ENCODE data around the gene AK1.

AK1 gene

DNA sequence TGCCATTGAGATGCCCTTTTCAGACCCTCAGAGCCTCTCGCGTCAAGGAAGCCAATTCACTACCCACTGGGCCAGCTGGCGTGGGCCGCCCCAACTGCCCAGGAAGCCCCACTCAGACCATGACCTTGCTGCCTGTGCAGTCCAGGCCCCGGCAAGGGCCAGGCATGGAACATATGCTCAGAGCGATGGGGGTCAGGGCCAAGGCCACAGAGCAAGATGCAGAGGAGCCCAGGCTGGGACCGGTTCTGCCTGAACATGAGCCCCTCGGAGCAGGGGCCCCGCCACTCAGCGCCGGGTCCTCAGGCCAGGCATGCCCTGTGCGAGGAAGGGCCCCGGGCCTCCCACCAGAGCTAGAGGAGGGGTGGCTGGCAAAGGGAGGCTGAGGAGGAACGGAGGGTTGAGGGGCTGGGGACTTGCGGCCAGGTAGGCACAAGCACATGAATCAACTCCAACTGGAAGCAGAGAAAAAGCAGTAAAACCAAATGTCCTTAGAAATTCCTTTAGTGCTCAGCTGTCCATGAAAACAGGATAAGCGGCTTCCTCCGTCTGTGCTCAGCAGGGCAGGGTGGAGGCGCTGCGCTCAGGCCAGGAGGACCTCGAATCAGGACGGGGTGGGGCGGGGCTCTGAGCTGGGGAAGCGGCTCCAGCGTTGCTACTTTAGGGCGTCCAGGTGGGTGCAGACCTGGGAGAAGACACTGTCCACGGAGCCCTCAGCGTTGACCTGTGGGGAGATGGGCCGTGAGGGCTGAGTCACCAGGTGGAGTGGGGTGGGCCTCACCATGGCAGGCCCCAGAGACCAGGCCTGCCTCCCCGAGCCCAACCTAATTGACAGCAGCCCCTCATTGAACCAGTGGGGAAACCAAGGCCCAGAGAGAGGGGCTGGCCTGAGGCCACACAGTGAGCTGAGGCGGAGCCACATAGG is 9.9 kb downstream of the AK1 start:
- no peak for DNase-seq (ENCODE audit: low spot score)

GRCh38 chr9:127866535-127866934 is 10.9 kb downstream of the AK1 start:
- DNase-seq (ENCODE audit: low spot score): no peak

GRCh38 chr9:127865645-127866464 is 11.6 kb downstream of the AK1 start:
- DNase-seq (ENCODE audit: low spot score): peak; percentile 12

DNA sequence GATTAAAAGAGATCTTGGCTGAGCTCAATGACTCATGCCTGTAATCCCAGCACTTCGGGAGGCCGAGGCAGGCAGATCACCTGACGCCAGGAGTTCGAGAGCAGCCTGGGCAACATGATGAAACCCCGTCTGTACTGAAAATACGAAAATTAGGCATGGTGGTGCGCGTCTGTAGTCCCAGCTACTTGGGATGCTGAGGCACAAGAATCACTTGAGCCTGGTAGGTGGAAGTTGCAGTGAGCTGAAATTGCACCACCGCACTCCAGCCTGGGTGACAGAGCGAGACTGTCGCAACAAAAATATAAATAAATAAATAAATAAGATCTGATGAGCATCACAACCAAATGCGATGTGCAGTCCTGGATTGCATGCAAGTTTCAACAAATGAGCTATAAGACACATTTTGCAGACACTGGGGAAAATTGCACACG is 14.3 kb downstream of the AK1 start:
- DNase-seq (ENCODE audit: low spot score): no peak

- peak; percentile 37 for DNase-seq (ENCODE audit: low spot score)
Observed at GRCh38 chr9:127862075-127863011, 15.1 kb downstream of the AK1 start.

DNA sequence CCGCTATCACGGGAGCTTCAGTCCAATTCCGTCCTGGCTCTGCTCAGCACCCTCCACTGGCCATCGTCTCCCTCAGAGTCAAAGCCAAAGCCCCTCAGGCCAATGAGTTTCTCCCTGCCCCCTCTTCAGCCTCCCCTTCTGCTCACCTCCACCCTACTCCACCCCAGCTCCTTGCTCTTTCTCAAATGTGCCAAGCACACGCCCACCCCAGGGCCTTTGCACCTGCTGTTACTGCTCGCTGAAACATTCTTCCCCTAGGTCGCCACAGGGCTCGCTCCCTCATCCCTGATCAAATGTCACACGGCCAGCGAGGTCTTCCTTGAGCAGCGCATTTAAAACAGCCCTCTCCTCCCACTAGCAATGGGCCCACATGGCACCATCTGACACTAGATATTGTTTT is 16.7 kb downstream of the AK1 start:
- DNase-seq (ENCODE audit: low spot score): no peak

GRCh38 chr9:127860260-127860659 is 17.2 kb downstream of the AK1 start:
- no peak for DNase-seq (ENCODE audit: low spot score)

DNA sequence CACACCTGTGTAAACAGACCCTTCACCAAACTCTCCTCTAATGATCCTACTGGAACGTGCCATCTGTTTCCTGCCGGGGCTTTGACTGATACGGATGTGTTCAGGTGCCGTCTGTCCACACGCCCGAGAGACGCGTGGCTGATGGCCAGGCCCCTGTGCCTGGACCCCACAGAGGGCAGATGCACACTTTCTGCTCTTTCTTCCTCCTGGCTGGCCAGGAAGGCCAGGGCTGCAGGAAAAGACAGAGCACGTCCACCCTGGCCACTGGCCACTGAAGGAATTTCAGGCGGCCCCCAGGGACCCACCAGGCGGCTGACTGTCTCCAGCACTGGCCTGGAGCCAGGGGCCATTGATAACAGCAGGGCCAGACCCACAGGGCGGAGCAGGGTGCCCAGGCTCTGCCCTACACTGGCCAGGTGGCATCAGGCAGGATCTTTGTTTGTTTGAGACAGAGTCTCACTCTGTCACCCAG is 19.4 kb downstream of the AK1 start:
- DNase-seq (ENCODE audit: low spot score): no peak

GRCh38 chr9:127857278-127857677 is 20.2 kb downstream of the AK1 start:
- DNase-seq (ENCODE audit: low spot score): no peak

DNA sequence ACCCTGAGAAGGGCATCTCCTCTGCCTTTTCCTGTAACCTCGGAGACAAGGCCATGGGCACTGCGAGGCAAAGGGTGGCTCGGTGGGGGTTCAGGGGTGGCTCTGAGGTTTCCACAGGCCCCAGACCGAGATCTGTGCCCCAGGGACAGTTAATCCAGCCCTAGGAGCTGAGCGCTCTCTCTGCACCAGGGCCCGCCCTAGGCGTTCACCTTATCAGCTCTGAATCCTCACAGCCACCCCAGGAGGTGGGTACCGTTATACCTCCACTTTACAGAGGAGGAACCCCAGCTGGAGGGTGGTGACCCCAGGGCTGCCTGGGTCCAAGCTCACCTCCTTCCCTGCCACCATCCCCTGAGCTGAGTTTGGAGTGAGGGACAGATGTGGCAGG is 20.8 kb downstream of the AK1 start:
- DNase-seq (ENCODE audit: low spot score): no peak

DNA sequence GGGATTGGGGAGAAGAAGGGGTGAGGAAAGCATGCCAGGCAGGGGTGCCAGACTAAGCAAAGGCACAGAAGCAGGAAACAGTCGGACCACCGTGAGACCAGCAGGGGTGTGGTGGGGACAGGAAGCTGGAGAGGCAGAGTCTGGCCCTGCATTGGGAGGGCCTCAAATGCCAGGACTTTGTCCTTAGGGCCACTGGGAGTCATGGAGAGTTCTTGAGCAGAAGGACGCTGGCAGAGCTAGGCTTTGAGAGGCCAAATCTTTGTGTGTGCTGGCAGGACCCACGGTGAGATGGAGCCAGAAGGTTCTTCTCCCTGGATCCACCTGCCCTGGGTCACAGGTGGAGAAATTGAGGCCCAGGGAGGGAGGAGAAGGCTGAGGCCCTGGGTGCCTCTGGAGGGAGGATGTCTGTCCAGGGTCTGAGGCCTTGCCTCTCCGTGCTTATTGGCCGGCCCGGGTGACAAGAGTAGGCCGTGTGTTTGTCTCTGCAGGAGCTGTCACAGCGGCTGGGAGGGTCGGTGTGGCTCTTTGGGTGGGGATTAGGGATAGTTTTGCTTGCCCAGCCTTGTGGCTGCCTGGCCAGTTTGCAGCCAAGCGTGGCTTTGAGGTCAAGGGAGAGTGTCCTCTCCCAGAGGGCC is 21.3 kb downstream of the AK1 start:
- no peak for DNase-seq (ENCODE audit: low spot score)

DNA sequence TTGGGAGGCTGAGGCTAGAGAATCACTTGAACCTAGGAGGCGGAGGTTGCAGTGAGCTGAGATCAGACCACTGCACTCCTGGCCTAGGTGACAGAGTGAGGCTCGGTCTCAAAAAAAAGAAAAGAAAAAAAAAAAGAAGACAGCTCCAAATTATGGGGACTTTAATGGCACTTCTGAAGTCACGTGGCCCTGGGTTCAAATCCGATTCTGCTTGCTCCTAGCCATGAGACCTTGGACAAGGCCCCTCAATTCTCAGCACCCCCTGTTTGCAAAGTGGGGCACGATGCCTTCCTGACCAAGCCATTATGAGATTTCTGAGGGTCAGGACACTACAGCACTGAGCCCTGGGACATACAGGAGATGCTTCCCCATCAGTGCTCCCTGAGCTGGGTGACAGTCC is 22.0 kb downstream of the AK1 start:
- DNase-seq (ENCODE audit: low spot score): no peak

DNA sequence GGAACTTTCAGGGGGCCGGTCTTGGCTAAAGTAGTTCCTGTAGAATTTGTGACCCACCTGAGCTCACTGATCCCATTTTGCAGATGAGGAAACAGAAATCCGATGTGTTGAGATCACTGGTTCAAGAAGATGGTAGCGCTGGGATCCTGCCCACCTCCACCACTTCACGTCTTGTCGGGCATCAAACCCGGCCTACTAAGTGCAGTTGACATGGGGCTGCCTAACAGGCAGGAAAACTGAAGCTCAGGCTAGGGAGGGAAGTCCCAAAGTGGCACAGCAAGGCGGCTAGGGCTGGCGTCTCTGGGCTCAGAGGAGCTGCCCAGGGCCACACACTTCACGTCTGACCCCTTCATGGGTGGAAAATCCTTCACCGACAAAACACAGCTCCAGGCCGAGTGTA is 22.5 kb downstream of the AK1 start:
- no peak for DNase-seq (ENCODE audit: low spot score)

- no peak for DNase-seq (ENCODE audit: low spot score)
Observed at GRCh38 chr9:127854184-127854806, 23.2 kb downstream of the AK1 start, which contains the start of gene ENG. Gene ENG, minus strand, starts transcription at chr9:127854658. Its CDS starts 303 bp downstream, at chr9:127854355.

DNA sequence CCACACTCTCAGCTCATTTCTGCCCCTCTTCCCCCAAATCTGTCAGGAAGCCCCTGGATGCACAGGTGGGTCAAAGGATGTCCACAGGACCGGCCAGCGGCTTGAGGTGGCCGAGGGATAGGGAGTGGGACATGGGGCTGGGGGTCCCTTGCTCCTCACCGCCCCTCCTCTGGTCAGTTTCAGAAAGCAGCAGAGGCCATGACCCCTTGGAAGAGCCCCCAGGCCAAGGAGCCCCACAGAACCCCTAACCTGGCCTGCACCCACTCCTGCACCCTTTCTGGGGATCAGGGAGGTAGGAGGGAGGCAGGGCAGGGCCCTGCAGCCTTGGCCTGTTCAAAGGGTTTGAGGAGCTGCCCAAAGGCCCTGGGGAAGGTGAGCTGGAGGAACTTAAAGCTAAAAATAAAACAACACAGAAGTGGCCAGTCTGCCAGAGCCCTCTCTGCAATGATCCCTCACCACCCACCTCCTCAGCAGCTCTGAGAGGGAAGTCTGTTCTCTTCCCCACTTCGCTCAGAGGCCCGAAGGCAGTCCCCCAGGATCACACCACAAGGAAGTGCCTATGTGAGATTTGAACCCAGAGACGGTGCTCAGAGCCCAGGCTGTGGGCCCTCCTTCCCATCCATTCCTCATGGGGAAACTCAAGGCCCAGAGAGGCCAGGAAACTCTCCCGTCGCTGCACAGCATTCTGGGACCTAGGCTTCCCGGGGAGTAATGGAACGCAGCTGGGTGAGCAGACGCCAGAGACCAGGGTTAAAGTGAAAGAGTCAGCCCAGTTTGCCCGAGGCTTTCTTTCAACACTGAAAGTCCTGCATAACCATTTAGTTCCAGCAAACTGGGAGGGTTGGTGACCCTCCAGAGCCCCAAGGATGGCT is 23.9 kb downstream of the AK1 start:
- DNase-seq (ENCODE audit: low spot score): no peak

- no peak for DNase-seq (ENCODE audit: low spot score)
Observed at GRCh38 chr9:127852829-127853228, 24.6 kb downstream of the AK1 start.

DNA sequence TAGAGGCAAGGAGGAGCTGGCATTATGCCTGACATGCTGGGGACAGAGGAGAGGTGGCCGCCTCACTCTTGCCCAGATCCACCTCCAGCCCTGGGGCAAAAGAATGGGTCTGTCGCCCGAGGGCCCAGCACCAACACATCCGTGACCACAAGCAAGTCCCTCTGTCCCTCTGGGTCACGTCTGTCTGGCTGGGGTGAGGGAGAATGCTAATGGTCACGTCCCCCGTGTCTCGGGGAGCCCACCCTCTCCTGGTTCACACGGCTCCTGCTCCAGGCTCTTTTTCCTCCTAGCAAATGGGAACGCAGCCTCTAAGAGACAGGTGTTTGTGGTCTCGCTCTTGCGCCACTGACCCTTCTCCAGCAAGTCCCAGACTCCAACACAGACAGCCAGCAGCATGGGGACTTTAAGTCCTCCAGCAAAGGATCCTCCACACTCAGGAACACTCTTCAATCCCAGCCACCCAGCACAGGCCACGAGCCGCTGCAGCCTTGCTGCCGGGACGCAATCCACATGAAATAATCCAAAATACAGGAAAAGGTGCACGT is 27.1 kb downstream of the AK1 start:
- no peak for DNase-seq (ENCODE audit: low spot score)

DNA sequence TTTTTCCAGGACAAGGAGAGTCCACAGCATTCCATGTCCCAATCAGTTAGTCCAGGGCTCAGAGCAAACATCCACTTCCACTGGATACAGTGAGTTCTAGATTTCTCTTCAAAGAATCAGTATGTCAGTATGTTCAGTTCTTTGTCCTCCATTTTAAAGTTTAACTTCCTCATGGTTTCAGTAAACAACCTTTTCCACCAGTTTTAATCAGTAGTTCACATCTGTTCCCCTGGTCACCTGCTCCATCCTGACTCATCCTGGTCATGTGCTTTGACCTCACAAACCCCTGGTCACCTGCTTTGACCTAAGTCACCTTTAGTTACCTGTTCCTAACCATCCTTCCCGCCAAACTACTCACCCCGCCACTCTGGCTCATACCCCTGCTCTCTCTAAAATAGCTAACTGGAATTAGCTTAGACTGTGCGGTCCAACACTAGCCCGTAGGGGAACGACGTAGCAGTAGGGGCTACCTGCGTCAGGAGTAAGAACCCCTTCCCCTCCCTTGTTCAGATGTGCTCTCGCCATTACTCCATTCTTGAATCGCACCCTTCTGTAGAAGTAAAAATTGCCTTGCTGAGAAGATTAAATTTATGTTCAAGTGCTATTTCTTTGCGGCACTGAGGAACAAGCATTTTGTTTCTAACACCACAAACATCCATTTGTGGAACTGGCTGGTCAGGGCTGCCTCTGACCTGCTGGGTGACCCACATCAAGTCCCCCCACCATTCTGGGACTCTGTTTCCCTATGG is 28.5 kb downstream of the AK1 start:
- no peak for DNase-seq (ENCODE audit: low spot score)

Data from CD4-positive, alpha-beta T cell treated with Interleukin-2 at 100 ng/mL for 4 hours (primary cell).